ENCODE measurements around the gene PTTG2. TPM values are rescaled to one million over a fixed set of nuclear protein-coding genes. Genes with fewer than 3 reads are reported as not detected.

The PTTG2 gene
- total RNA-seq, 1 donor from 2014 or later: 0.44 TPM

DNA sequence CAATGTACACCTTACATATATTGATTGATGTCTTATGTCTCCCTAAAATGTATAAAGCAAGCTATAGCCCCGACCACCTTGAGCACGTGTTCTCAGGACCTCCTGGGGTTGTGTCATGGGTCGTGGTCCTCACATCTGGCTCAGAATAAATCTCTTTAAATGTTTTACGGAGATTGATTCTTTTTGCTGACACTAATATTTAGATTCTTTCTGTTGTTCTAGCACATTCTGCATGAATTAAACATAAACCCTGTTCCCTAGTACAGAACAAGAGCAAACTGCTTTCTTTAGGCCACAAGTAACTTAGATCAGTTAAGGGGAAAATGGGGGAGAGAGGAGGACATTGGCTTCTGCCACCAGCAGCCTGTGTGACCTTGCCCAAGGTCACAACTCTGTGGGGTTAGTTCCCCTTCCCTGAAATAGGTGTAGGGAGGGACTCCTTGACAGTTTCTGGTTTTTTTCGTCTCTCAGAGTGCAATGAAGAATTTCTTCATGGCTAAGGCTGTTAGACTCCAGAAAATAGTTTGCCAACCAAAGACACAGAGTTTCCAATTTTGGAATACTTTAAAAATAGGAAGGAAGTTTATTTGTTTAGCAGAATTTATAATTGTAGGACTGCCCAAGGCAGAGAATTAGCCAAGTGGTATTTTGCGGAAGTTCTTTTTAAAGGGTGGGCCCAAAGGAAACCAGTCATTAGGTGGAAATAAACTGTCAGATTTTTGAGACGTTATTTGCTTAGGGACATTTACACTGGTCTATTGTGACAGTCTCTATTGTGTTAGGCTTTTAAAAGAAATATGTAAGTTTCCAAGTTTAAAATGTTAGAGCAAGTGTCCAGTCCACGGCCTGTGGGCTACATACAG lies 29.4 kb downstream of the PTTG2 start:
- ATAC-seq: no peak

DNA sequence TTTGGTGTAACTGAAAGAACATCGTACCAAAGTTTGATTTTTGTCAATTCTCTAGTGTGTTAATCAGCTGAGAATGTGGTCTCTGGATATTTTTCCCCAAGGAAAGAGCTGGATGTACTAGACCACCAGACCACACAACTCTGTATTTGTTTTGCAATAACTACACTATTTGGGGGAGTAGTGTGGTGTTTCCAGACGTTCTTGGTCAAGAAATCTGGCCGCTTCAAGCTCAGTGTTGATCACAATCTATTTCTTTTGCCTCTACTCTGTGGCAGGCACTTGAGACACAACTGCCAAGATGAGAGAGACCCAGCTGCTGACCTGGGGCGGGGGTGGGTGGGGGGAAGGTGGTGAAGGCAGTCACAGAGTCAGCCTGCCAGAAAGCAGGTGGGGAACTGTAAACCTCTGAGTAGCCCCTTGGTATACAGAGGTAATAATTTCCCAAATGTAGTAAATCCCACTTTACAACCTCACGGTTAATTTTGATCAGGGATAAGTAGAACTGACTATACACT lies 30.6 kb downstream of the PTTG2 start:
- ATAC-seq: no peak

GRCh38 chr4:37991623-37992410 lies 31.6 kb downstream of the PTTG2 start:
- no peak for ATAC-seq

DNA sequence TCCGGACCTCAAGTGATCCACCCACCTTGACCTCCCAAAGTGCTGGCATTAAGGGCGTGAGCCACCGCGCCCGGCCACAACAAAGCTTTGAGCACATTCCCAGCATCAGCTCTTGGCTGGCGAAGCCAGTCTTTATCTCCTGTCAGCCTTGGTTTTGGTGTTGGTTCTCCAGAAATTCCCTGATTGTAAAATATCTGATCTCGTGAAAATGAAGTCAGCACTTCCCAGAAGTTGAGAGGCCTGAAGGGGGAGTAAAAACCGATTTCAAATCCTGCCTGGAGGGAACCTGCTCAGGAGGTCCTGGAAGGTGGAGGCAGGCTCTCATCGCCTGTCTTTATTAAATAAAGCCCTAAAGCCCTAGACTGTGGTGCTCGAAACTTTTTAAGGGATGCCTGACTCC lies 33.6 kb downstream of the PTTG2 start:
- no peak for ATAC-seq

DNA sequence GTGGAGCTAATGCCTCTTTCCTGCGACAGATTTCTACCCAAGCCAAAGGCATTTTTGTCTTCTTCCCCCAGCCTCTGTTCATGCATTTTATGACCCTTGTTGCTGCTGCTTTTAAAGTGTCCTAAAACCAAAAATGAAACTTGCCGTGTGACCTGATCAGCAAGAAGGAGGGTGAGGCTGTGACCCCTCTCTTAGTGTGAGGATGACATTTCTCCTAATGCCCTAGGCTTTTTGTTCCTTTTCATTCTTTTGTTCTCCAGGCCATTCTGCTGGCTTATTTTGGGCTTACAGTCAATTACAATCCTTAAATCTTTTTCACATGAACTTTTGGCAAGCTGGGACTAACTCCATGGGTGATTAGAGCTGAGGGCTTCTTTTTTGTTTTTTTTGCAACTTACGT lies 34.4 kb downstream of the PTTG2 start:
- ATAC-seq: no peak

GRCh38 chr4:37995299-37995821 lies 35.2 kb downstream of the PTTG2 start:
- ATAC-seq: no peak

- ATAC-seq: no peak
These were observed 36.0 kb downstream of the PTTG2 start for GRCh38 chr4:37995981-37996775.

GRCh38 chr4:37998226-37998625 lies 38.0 kb downstream of the PTTG2 start:
- ATAC-seq: no peak

- no peak for ATAC-seq
These were observed 39.0 kb downstream of the PTTG2 start for GRCh38 chr4:37999000-37999716.

- ATAC-seq: no peak
These were observed 39.8 kb downstream of the PTTG2 start for GRCh38 chr4:37999965-38000364.

DNA sequence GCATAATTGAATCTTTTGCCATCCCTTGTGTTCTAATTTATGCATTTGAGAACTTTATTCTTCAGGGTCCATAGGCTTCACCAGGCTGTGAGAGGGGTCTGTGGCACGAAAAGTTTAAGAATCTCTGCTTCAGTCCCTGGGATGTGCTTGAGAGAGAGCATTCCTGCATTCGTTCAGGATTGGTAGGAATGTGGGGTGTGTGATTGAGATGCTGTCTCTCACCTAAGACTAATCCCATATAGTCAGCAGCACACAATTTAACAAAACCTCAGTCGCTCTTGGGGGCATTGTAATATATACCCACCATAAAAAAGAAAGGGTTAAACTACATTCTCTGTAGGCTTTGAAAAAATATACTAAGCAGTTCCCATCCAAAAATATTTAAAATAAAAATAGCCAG lies 41.7 kb downstream of the PTTG2 start:
- no peak for ATAC-seq

DNA sequence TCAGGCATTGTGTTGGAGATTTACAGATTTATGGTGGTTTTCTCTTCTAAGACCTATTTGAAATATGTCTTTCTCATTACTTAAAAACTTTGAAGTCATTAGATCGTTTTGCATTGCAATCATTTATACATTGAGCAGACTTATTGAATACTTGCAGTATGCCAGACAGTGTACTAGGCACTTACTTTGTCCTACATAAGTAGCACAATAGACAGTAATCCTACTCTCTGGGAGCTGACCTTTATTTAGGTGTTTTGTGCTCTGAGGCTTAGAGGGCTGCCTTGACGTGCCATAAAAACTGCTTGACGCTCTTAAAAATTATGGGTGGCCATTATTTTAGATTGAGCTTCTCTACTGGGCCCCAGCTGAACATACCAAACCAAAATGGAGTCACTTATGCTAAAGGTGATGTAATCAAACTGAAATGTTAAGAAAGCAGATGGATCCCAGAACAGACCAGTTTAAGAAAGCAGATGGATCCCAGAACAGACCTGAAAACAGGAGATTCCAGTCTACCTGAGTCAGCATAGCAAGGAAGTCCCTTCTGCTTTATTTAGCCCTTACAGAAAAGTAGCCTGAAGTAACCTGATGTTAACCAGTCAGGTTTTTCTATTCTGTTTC lies 42.4 kb downstream of the PTTG2 start:
- peak; percentile 68 for ATAC-seq

- no peak for ATAC-seq
These were observed 42.9 kb downstream of the PTTG2 start for GRCh38 chr4:38003102-38003501.

DNA sequence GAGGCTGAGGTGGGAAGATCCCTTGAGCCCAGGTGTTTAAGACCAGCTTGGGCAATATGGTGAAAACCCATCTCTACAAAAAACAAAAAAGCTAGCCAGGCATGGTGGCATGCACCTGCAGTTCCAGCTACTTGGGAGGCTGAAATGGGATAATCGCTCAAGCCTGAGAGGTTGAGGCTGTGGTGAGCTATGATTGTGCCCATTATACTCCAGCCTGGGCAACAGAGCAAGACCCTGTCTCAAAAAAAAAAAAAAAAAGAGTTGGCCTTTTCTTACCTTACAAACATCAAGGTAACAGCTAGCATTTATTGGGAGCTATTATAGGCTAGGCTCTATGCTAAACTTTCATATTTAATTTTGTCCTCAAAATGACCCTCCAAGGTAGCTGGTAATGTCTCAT lies 43.4 kb downstream of the PTTG2 start:
- ATAC-seq: no peak

DNA sequence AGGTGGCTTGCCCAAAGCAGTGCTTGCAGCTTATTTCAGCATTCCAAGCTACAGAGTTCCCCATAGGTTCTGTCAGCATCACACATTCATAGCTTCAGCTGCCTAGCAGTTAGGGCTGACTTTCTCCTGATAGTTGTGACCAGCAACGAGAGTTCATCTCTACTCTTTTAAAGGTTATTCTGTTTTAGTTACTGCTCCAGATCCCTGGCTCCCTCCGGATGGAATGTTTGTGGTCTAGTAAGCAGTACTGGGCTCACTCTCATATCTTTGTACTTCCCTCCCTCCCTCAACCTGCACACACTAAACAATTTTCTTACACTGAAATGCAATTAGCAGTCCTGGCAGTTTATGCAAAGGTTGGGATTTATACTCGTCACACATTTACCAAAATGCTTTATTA lies 43.9 kb downstream of the PTTG2 start:
- ATAC-seq: no peak

- no peak for ATAC-seq
These were observed 44.7 kb downstream of the PTTG2 start for GRCh38 chr4:38004887-38005286.

GRCh38 chr4:38005637-38006036 lies 45.4 kb downstream of the PTTG2 start:
- no peak for ATAC-seq

DNA sequence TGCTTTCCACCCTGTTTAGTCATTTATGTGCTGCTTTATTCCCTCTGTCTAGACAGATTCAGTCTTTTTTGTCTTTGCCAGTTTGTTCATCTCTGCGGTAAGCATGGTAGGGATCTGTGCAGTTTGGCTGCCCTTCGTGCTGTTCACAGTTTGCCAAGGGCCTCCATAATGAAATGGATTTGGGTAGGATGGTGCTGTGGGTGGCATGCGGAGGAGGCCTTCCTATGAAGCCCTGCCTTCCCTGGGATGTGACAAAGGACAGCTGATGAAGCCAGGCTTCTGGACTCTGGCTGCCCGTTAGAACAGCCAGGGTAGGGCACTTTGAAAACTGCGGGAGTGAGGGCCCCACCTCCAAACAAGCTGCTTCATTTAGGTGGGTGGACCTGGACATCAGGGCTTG lies 47.4 kb downstream of the PTTG2 start:
- no peak for ATAC-seq

DNA sequence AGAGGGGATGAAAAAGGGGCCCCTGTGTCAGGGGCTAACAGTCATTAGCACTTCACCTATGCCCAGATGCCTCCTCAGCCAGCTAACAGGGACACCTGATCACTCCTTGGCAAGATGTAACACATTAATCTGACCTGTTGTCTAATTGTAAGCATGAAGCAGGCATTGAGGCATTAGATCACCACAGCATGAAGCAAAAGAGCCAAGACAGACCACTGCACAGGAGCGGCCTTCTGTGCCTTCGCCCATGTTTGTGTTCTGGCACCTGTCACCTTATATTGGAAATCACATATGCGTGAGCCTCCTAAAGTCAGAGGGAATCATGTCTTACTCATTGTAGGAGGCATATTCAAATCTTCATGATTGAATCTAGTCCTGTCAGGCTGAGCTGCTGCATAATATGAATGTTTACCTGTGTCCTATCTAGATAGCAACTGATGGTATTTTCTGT lies 48.4 kb downstream of the PTTG2 start:
- no peak for ATAC-seq

GRCh38 chr4:38009421-38009820 lies 49.2 kb downstream of the PTTG2 start:
- no peak for ATAC-seq

GRCh38 chr4:38009949-38010348 lies 49.8 kb downstream of the PTTG2 start:
- no peak for ATAC-seq

Measured in esophagus mucosa (tissue), 1 donor.